PFSK-1 (cell line): ENCODE data around the gene APC2.

Experiments
- POLR2AphosphoS5 ChIP-seq: IDR thresholded peaks from 2 replicates; pipeline ENCODE4 v1.6.1; 2012; ENCODE audit warnings: low read depth, mild to moderate bottlenecking, control low read depth, low read length, moderate library complexity
- REST ChIP-seq, 2 experiments: IDR thresholded peaks; 2 replicates each; pipeline versions ENCODE4 v1.6.1 to v1.8.0; 2011 to 2012; ENCODE audit warnings: low read depth in 2 of 2, low read length in 2 of 2, control low read depth in 1 of 2, inconsistent platforms in 1 of 2, mild to moderate bottlenecking in 1 of 2, moderate library complexity in 1 of 2; ENCODE audit not compliant: insufficient read depth in 1 of 2
- SIN3A ChIP-seq: IDR thresholded peaks from 2 replicates; pipeline ENCODE4 v1.6.1; 2012; ENCODE audit warnings: mild to moderate bottlenecking, low read length, moderate library complexity, borderline replicate concordance; ENCODE audit not compliant: insufficient read depth
- TAF1 ChIP-seq: IDR thresholded peaks from 2 replicates; pipeline ENCODE4 v1.6.1; 2012; ENCODE audit warnings: low read length, control low read depth, borderline replicate concordance; ENCODE audit not compliant: insufficient read depth

- TF ChIP-seq TAF1 (no peak), SIN3A (no peak), REST (IDR thresholded peaks at IDR 0.05; ENCODE audit: insufficient read depth in 1 of 2, low read depth in 2 of 2, low read length in 2 of 2) (no peak), POLR2AphosphoS5 (no peak)
Measured at GRCh38 chr19:1409204-1410005, 40.5 kb upstream of the APC2 start.
